GM10266 (cell line): ENCODE measurements around the gene ADPRHL1.

Experiments used
- DNase-seq: peaks from one replicate; pipeline ENCODE4 v3.0.0; 2012; ENCODE audit errors: extremely low spot score
- TF ChIP-seq, protein P1 (sequence below): IDR thresholded peaks from 2 replicates; pipeline ENCODE4 v1.5.1; 2012; ENCODE audit warnings: mild to moderate bottlenecking, low read depth; ENCODE audit not compliant: control insufficient read depth, insufficient read depth; ENCODE audit errors: missing control alignments

Gene ADPRHL1

DNA sequence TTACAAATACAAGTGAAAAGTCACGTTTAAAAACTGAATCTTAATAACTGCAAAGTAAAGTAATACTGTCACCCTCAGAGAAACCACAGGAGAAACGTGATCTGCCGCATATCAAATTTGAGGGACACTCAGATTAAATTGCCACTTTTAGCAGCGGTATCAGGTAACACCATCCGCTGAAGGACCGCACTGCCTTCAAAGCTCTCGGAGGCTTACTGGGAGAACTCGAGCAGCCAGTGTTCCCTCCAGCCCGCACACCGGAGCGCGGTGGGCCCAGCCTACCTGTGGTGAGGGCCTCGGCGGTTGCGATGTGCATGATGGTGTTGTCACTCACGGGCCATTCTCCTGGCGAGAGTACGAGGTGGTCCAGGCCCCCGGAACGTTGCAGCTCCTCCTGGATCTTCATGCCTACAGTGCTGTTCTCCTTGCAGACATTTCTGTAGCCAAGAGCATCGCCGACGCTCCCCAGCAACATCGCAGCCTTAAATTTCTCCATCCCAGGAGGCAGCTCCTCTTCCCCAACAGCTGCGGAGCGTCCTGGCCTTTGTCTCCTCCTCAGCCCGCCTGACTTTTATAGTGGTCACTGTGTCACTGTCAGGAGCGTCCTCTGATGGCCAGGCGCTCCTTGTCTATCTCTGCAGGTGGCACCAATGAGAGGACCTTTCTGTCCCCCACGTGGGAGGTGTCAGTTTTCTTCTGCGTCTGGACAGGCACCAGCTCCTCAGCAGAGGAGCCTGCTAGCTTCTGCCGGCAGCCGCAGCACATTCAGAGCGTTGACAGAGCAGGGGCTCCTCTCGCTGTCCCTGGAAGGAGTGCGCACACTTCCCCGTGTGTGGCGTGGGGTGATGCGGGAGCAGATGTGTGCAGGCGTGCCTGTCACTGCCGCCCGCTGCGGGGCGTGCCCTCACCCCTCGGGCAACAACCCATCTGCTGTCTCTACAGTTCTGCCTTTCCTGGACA lies at the start of gene ADPRHL1:
TSS of gene ADPRHL1 (minus strand) at position 547 of the 960 bp plus-strand sequence. CDS start at position 496, 51 bp downstream.
- DNase-seq: no peak

DNA sequence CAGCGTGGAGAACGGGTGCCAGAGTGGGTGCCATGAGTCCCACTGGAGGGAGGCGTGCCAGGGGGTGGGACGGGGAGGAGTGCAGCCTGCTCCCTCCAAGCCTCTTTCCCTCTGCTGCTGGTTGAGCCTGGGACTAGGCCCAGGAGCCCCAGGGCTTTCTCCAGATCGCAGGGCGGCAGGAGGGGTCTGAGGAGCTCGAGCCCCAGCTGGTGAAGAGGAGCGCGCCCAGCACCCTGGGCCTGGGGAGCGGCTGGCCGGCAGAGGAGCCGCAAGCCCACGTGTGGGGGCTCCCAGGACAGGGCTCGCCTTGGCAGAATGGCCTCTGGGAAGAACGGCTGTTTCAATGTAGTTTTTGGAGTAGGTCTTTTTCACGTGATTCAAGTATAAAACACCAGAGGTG lies 49.4 kb upstream of the ADPRHL1 start:
- TF ChIP-seq, protein P1, sequence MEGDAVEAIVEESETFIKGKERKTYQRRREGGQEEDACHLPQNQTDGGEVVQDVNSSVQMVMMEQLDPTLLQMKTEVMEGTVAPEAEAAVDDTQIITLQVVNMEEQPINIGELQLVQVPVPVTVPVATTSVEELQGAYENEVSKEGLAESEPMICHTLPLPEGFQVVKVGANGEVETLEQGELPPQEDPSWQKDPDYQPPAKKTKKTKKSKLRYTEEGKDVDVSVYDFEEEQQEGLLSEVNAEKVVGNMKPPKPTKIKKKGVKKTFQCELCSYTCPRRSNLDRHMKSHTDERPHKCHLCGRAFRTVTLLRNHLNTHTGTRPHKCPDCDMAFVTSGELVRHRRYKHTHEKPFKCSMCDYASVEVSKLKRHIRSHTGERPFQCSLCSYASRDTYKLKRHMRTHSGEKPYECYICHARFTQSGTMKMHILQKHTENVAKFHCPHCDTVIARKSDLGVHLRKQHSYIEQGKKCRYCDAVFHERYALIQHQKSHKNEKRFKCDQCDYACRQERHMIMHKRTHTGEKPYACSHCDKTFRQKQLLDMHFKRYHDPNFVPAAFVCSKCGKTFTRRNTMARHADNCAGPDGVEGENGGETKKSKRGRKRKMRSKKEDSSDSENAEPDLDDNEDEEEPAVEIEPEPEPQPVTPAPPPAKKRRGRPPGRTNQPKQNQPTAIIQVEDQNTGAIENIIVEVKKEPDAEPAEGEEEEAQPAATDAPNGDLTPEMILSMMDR: no peak
- DNase-seq: no peak

More for the DNA sequence above, at the start of gene ADPRHL1:
- TF ChIP-seq, protein P1: no peak

DNA sequence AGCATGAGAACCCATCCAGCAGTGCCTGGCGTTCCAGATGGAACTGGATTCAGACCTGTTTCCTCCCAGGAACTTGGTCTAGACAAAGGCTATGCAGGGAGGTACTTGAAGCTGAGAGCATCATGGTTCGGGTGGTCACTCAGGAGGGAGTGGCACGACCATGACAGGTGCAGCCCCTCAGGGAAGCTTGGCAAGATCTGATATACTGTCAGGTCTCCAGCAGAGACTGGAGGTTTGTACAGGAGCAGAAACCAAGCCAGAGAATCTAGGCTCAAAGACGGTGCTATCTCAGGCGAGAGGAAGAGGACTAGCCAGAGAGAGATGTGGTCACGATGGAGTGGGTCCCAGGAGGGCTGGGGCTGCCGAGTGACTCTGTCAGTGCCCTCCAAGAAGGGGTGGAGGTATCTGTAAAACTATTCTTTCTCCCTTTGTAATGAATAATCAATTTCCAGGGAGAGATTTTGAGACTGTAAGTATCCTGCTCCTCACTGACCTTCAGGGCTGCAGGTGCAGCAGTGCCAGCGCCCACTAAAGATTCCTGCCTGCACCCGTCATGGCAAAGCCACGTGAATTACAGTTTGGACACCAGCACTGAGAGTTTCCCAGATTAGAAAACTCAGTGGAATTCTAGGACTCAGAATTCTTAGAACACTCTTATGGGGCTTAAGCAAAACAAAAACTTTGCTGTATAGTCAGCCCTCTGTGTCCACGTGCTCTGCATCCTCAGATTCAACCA lies 47.4 kb upstream of the ADPRHL1 start:
- no peak for DNase-seq
- TF ChIP-seq, protein P1: no peak

DNA sequence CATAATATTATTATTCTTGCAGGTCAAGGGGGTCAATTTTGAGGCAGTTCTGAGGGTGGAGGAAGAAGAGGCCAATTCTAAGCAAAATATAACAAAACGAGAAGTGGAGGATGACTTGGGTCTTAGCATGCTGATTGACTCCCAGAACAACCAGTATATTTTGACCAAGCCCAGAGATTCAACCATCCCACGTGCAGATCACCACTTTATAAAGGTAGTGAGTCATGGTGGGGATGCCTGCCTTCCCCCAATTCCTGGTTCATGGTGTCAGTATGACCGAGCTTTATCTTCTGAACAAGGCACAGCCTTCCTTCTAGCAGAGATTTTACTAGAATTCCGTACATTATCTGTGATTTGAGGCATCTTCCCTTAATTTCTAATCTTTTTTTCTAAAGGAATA lies 46.6 kb upstream of the ADPRHL1 start:
- no peak for DNase-seq
- TF ChIP-seq, protein P1: no peak

DNA sequence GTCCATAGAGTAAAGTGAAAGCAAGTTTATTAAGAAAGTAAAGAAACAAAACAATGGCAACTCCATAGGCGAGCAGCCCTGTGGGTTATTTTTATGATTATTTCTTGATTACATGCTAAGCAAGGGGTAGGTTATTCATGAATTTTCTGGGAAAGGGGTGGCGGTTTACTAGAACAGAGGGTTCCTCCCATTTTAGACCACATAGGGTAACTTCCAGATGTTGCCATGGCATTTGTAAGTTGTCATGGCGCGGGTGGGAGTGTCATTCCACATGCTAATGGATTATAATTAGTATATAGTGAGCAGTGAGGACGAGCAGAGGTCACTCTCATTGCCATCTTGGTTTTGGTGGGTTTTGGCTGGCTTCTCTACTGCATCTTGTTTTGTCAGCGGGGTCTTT lies 45.6 kb upstream of the ADPRHL1 start:
- no peak for DNase-seq
- TF ChIP-seq, protein P1: no peak

DNA sequence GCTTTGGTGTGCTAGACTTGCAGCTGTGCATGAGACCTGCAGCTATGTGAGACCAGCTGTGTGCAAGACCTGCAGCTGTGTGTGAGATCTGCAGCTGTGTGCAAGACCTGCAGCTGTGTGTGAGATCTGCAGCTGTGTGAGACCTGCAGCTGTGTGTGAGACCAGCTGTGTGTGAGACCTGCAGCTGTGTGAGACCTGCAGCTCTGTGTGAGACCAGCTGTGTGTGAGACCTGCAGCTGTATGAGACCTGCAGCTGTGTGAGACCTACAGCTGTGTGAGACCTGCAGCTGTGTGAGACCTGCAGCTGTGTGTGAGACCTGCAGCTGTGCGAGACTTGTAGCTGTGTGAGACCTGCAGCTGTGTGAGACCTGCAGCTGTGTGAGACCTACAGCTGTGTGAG lies 43.9 kb upstream of the ADPRHL1 start:
- DNase-seq: no peak

More for the DNA sequence above, 43.9 kb upstream of the ADPRHL1 start:
- TF ChIP-seq, protein P1: no peak
